Endometrium (tissue), 2 donors: ENCODE results near the gene C21orf91.
"Not testable (repeated sequence)": the region's sequence is repeated elsewhere in the genome, so short reads cannot be mapped to it uniquely, and the experiment has no call there.

Experiments
- FAIRE-seq: peaks from 2 replicates; lab custom pipeline; 2012; peaks lifted over from hg19 to GRCh38; lab: Jason Lieb, UNC
- donor health status: control.
- donor health status: control.

The C21orf91 gene

DNA sequence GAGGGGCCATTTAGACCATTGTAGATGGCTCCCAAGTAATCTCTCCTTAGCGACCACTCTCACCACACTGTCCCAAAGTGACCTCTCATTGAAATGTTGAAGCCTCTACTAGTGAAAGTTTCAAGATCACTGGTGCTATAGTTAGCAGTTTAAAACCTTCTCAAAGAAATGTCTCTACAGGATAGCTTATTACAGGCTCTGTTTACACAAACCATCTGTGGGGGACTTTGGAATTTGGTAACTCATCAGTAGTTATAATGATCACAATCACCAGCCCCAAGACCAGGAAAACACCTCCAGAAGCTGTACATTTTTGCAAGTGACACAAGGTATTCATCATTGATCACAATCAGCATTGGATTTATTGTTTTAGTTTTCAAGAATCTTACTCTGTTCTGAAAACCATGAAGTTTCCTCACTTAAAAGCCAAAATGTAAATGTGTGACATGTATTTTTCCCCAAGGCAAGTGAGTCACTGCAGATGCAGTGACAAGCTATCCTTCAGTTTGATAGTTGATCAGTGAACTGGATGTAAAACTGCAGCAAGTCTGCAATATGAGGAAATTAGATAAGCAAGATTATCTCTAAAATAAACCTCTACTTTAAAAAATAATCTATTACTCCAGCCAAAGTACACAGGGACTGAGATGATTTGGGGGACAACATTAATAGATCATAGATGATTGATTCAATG lies 41.9 kb downstream of the C21orf91 start:
- FAIRE-seq = no peak

DNA sequence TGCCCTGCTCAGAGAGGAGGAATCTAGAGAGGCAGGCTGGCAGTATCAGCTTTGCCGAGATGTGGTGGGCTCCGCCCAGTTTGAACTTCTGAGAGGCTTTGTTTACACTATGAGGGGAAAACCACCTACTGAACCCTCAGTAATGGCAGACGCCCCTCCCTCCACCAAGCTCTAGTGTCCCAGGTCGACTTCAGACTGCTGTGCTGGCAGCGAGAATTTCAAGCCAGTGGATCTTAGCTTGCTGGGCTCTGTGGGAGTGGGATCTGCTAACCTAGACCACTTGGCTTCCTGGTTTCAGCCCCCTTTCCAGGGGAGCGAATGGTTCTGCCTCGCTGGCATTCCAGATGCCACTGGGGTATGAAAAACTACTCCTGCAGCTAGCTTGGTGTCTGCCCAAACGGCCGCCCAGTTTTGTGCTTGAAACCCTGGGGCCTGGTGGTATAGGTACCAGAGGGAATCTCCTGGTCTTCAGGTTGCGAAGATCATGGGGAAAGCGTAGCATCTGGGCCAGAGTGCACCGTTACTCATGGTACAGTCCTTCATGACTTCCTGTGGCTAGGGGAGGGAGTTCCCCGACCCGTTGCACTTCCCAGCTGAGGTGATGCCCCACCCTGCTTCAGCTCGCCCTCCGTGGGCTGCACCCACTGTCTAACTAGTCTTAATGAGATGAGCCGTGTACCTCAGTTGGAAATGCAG lies 43.6 kb downstream of the C21orf91 start:
- FAIRE-seq = no peak

DNA sequence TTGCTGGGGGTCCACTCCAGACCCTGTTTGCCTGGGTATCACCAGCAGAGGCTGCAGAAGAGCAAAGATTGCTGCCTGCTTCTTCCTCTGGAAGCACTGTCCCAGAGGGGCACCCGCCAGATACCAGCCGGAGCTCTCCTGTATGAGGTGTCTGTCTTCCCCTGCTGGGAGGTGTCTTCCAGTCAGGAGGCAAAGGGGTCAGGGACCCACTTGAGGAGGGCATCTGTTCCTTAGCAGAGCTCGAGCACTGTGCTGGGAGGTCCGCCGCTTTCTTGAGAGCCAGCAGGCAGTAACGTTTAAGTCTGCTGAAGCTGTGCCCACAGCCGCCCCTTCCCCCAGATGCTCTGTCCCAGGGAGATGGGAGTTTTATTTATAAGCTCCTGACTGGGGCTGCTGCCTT lies 44.1 kb downstream of the C21orf91 start:
- not testable (repeated sequence) for FAIRE-seq

DNA sequence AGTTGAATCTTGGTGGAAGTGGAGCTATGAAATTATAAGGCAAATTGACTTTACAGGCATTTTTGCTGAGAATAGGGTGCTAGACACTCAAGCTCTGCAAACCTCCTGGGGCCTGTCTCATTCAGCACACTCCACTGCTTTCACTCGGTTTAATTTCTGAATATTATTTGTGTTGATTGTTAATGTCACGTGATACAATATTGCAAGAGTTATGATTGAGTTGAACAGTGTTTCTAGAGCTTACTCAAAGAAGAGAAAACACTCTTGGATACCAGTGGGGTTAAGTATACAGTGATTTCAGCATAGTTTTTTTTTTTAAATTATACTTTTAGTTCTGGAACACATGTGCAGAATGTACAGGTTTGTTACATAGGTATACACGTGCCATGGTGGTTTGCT lies 49.7 kb downstream of the C21orf91 start:
- no peak for FAIRE-seq

DNA sequence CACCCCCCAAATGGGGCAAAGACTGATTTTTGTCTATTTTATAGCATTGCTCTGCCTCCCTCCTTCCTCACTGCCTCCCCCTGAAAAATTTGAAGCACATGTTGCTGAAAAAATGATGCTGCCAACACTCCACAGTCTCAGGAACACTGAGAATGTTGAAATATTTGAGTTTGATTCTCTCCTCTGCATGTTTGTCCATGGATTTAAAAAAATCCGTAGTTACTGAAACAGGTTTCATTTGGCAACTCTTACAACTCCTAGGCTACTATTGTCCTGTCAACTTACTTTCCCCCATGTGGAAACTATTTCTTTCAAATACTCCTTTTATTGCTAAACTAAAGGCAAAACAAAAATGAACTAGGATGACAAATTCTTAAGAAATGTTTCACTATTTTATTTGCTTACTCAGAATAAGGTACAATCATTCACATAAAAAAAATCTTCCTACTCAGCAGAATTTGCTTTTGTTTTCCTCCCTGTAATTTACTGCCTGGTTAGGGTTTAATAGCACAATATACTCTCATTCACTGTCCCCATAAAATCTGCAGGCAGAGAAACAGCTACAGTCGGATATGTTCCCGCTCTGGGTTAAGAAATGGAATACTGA lies 50.2 kb downstream of the C21orf91 start:
- peak; percentile 99 for FAIRE-seq

DNA sequence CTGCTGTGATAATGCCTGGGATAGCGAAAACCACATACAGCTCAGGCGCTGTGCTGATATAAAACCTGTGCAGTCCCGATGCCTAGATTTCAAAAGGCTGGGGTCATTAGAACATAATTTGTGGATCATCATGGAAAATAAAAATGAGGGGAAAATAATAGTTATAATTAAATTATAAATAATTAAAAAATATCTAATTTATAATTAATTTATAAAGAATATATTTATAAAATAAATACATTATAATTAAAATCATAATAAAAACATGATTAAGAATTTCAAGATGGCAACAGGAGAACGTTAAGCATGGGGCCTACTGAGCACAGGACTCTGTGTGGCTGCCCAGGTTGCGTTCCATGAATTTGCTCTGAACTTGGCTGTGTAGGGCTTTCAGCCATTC lies 53.9 kb downstream of the C21orf91 start:
- no peak for FAIRE-seq

DNA sequence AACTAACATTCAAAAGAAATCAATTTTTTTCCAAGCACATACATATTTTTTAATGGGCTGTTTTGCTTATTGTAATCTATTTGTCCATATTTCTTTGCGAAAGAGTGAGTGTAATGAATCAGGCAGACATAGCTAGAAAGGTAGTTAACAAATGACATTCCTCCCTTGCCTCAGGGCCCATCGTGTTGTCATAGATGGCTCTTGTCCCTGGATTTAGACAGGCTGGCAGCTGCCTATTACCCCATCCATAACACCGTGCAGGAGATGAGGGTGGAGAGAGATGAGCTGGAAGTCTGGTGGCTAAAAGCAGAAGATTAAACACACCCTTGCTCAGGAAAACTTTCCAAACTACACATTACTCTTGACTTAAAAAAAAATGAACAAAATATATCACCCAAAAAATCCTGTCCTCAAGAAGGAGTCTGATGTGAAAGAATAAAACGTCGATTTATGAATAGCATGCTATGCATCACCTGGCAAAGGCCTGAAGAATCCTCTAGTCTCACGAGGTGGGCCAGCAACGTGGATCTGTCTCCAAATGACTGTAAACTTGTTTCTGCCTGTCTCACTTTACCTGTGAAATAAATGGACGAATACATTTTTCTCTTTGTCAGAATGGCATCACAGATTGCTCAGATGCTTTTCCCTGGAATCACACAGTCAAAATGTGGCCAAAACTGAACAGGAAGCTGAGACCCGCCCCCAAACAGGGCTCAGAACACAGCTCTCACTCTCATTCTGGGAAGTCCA lies 55.7 kb downstream of the C21orf91 start:
- no peak for FAIRE-seq

DNA sequence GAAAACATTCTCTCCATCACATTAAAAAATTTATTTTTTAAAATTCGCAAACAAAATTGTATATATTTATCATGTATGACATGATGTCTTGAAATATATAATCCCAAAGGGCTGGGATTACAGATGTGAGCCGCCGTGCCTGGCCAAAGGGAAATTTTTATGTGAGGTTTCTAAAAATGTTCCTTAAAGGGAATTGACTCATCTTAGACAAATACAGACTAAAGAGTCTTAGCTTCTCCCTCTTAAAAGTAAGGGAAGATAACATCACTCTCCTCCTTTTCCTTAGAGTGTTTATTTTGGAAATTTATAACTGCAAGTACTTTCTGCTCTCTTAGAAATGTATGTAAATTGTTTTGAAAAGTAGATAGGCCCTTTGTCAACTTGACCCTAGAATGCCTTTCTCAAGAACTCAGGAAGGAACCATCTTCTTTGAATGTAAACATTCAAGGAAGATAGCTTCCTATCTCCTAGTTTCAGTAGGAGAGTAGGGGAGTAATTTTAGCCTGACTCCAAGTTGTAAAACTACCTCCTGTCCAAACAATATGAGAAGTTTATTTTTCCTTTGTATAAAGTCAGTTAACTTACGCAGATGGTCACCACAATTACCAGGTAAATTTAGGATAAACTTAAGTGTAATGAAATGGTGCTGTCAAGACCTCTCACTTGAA lies 59.5 kb downstream of the C21orf91 start:
- FAIRE-seq = peak; percentile 77

DNA sequence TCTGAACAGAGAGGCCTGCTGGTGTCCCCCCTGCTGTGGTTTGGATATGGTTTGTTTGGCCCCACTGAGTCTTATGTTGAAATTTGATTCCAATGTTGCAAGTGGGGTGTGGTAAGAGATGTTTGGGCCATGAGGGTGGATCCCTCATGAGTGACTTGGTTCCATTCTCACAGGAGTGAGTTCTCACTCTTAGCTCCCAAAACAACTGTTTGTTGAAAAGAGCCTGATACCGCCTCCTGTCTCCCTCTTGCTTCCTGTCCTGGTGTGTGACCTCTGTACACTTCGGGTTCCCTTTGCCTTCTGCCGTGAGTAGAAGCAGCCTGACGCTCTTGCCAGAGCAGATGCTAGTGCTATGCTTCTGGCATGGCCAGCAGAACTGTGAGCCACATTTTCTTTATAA lies 60.5 kb downstream of the C21orf91 start:
- FAIRE-seq = no peak

DNA sequence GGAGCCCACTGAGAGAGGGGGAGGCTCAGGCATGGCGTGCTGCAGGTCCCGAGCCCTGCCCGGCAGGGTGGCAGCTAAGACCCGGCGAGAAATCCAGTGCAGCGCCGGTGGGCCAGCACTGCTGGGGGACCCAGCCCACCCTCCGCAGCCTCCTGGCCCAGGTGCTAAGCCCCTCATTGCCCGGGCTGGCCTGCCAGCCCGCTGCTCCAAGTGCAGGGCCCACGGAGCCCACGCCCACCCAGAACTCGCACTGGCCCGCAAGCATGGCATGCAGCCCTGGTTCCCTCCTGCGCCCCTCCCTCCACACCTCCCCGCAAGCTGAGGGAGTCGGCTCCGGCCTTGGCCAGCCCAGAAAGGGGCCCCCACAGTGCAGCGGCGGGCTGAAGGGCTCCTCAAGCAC lies 61.5 kb downstream of the C21orf91 start:
- FAIRE-seq = no peak

DNA sequence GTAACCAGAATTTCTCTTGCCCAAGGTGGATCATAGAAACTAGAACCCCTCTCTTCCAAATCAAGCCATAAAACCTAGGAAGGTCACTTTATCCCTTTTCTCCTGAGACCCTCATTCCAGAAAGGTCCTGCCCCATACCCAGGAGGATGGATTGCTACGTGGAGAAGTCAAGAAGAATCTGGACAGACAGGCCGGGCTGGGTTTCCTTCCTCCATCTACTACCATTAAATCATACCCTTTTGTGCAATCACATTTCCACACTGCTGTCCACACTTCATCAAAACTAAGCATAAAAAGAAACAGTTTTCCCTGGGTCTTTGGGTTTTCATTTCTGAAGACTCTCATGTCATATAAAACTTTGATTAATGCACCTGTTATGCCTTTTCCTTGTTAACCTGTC lies 65.4 kb downstream of the C21orf91 start:
- FAIRE-seq = no peak

DNA sequence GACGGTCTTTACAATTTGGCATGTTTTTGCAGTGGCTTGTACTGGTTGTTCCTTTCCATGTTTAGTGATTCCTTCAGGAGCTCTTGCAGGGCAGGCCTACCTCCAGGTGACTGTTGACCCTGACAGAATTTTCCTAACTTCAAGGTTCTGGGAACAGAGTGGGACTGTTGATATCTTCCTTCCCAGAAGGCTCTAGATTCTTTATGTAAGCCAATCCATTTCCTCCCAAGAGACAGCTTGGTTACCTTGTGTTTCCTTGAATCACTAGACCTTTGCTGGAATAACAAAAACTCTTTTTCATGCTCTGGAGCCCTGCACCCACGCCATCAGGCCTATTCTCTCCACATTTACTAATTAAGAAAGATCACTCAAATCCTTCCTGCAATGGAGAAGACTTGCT lies 67.0 kb downstream of the C21orf91 start:
- FAIRE-seq = no peak

DNA sequence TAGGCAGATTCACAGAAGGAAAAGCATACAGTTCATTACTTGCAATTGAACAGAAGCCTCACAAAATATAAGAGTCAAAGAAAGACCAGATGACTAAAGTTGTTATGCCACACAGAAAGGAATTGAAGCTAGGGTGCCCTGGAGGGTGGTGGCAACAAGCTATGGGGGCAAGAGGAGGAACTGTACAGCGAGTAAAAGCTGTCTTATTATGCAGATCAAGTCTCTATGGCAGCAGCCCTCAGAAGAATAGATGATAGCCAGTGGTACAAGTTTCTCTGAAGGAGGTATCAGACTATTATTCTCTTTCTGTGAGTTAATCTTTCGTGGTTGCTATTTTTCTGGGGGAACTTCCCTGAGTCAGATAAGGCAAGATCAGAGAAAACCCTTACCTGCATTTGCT lies 72.2 kb downstream of the C21orf91 start:
- FAIRE-seq = no peak

DNA sequence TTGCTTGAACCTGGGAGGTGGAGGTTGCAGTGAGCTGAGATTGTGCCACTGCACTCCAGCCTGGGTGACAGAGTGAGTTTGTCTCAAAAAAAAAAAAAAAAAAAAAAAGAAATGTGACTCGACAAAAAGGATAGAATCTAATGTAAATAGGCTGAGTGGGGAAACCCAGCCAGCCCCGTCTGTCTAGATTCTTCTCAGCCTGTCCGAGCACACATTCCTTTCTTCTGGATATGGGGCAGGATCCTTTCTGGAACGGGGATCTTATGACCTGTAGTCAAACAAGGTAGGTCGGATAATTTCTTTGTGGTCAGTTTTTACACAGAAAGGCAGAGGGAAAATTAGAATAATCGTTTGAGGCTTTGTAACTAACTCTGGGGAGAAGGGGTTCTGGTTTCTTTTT lies 74.1 kb downstream of the C21orf91 start:
- no peak for FAIRE-seq

DNA sequence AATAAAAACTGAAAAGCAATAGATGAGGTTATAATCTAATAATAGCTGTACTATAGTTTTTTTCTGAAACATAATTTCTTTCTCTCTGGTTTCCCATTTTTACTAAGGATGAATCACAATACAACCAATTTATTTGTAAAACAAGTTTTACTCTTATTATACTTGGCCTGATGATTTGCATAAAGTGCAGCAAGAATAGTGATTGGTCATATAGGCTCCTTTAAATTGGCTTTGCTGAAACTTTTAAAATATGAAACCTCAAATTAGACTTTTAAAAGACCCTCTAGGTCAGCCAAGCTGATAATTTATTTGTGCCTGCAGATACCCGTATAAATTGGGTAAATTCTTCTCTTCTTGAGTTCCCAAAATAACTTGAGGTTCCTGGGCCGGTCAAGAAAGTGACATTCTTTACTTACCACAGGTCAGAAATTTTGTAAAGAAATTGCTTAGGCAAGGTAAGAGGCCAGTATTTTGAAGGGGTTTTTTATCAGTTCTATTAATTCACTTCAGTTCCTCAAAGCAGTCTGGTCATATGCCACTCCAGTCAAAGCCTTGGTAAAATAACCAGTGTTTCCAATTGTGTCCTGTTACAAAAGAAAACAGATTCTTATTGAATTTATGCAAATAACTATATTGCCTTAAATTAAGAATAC lies 76.1 kb downstream of the C21orf91 start:
- no peak for FAIRE-seq

DNA sequence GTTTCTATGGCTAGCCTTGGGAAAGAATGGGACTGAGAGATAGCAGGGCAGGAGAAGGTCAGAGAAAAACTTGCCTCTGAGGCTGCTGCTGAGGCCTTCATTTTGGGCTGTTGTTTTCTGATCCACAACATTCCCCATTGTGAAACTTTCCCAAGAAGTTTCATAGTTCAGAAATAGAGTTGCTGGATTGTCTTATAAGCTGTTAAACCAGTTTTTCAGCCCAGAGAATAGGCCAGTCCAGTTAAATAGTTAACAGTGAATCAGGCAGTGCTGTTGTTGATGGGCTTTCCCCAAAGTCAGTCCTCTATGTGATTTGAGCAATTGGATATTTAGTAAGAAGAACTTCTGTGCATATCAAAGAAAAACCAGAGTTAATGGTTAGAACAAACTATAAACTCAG lies 77.0 kb downstream of the C21orf91 start:
- FAIRE-seq = no peak
